ENCODE data around the gene LRRC40.

Gene LRRC40

GRCh38 chr1:70239940-70240339 lies 34.6 kb upstream of the LRRC40 start:
- H4K20me1 ChIP-seq (ENCODE audit: insufficient read depth, low read length): peaks cover 4% of the 10 kb centered on the region
- H3K27me3 ChIP-seq (ENCODE audit: low read depth, low read length): no peaks in the 10 kb centered on the region
- no peak overlapping the region for H3K4me2 ChIP-seq (ENCODE audit: low read length)
- peaks cover 13% of the 10 kb centered on the region for H3K4me1 ChIP-seq (ENCODE audit: low read length)
- H3K79me2 ChIP-seq (ENCODE audit: low read length): peaks cover 44% of the 10 kb centered on the region
- H3K9ac ChIP-seq (ENCODE audit: low read length): no peak overlapping the region
- H3K27ac ChIP-seq (ENCODE audit: low read length): no peak overlapping the region
- peaks cover 59% of the 10 kb centered on the region for H3K36me3 ChIP-seq (replicated peaks; ENCODE audit: low read depth, low read length)
- H3K9me3 ChIP-seq (ENCODE audit: insufficient read depth, low read length): no peaks in the 10 kb centered on the region
- H3K4me3 ChIP-seq (ENCODE audit: low read length): no peak overlapping the region
- TF ChIP-seq EZH2phosphoT487 (IDR thresholded peaks at IDR 0.05; ENCODE audit: low read depth) (no peak), CTCF (IDR thresholded peaks at IDR 0.05; ENCODE audit: low read depth, low read length) (no peak)
- H2AFZ ChIP-seq (ENCODE audit: low read depth, low read length): no peak overlapping the region

GRCh38 chr1:70234733-70235132 lies 29.4 kb upstream of the LRRC40 start:
- Histone ChIP-seq H3K27ac (ENCODE audit: low read length) (peak overlapping the region; percentile 34), H4K20me1 (ENCODE audit: insufficient read depth, low read length) (peaks cover 4% of the 10 kb centered on the region), H3K79me2 (ENCODE audit: low read length) (peaks cover 56% of the 10 kb centered on the region), H3K9ac (ENCODE audit: low read length) (no peak overlapping the region), H3K9me3 (ENCODE audit: insufficient read depth, low read length) (no peaks in the 10 kb centered on the region), H2AFZ (ENCODE audit: low read depth, low read length) (no peak overlapping the region), H3K4me3 (ENCODE audit: low read length) (no peak overlapping the region), H3K36me3 (replicated peaks; ENCODE audit: low read depth, low read length) (peaks cover 71% of the 10 kb centered on the region), H3K4me1 (ENCODE audit: low read length) (peaks cover 13% of the 10 kb centered on the region), H3K4me2 (ENCODE audit: low read length) (no peak overlapping the region), H3K27me3 (ENCODE audit: low read depth, low read length) (no peaks in the 10 kb centered on the region)
- TF ChIP-seq CTCF (IDR thresholded peaks at IDR 0.05; ENCODE audit: low read depth, low read length) (no peak), EZH2phosphoT487 (IDR thresholded peaks at IDR 0.05; ENCODE audit: low read depth) (no peak)

- Histone ChIP-seq H3K27me3 (ENCODE audit: low read depth, low read length) (no peaks in the 10 kb centered on the region), H3K4me2 (ENCODE audit: low read length) (no peak overlapping the region), H2AFZ (ENCODE audit: low read depth, low read length) (no peak overlapping the region), H3K27ac (ENCODE audit: low read length) (no peak overlapping the region), H3K79me2 (ENCODE audit: low read length) (peaks cover 60% of the 10 kb centered on the region), H3K4me1 (ENCODE audit: low read length) (no peaks in the 10 kb centered on the region), H3K9me3 (ENCODE audit: insufficient read depth, low read length) (no peaks in the 10 kb centered on the region), H3K9ac (ENCODE audit: low read length) (no peak overlapping the region), H3K4me3 (ENCODE audit: low read length) (no peak overlapping the region), H4K20me1 (ENCODE audit: insufficient read depth, low read length) (peaks cover 12% of the 10 kb centered on the region), H3K36me3 (replicated peaks; ENCODE audit: low read depth, low read length) (peaks cover 68% of the 10 kb centered on the region)
- TF ChIP-seq EZH2phosphoT487 (IDR thresholded peaks at IDR 0.05; ENCODE audit: low read depth) (no peak), CTCF (IDR thresholded peaks at IDR 0.05; ENCODE audit: low read depth, low read length) (no peak)
Measured at GRCh38 chr1:70231475-70231874, 26.1 kb upstream of the LRRC40 start.

- peaks cover 66% of the 10 kb centered on the region for H3K36me3 ChIP-seq (replicated peaks; ENCODE audit: low read depth, low read length)
- H2AFZ ChIP-seq (ENCODE audit: low read depth, low read length): no peak overlapping the region
- peaks cover 26% of the 10 kb centered on the region for H4K20me1 ChIP-seq (ENCODE audit: insufficient read depth, low read length)
- H3K79me2 ChIP-seq (ENCODE audit: low read length): peaks cover 86% of the 10 kb centered on the region
- H3K4me1 ChIP-seq (ENCODE audit: low read length): peaks cover 7% of the 10 kb centered on the region
- H3K9ac ChIP-seq (ENCODE audit: low read length): no peak overlapping the region
- no peak overlapping the region for H3K4me2 ChIP-seq (ENCODE audit: low read length)
- no peak overlapping the region for H3K27ac ChIP-seq (ENCODE audit: low read length)
- H3K9me3 ChIP-seq (ENCODE audit: insufficient read depth, low read length): no peaks in the 10 kb centered on the region
- no peaks in the 10 kb centered on the region for H3K27me3 ChIP-seq (ENCODE audit: low read depth, low read length)
- TF ChIP-seq EZH2phosphoT487 (IDR thresholded peaks at IDR 0.05; ENCODE audit: low read depth) (no peak), CTCF (IDR thresholded peaks at IDR 0.05; ENCODE audit: low read depth, low read length) (no peak)
- no peak overlapping the region for H3K4me3 ChIP-seq (ENCODE audit: low read length)
Measured at GRCh38 chr1:70228670-70229069, 23.3 kb upstream of the LRRC40 start.
